GM13977 (cell line): ENCODE data around the gene PHACTR1.

Experiments
- DNase-seq: peaks from one replicate; pipeline ENCODE4 v3.0.0; 2012; ENCODE audit warnings: low spot score
- CTCF ChIP-seq: IDR thresholded peaks from 2 replicates; pipeline ENCODE4 v1.5.1; 2012; ENCODE audit warnings: mild to moderate bottlenecking, control low read depth; ENCODE audit not compliant: insufficient read depth; ENCODE audit errors: extremely low read depth, missing control alignments
- in situ Hi-C: fragments of 300-500 bp; cut with MboI; formaldehyde crosslinking; loops from one replicate; pipeline ENCODE4 v1.12.0; 2022; ENCODE audit warnings: low sequenced_read_pairs, low pct_unique_long_range_greater_than_20kb, mixed read lengths, inconsistent platforms; ENCODE audit not compliant: unreplicated experiment

PHACTR1 gene

DNA sequence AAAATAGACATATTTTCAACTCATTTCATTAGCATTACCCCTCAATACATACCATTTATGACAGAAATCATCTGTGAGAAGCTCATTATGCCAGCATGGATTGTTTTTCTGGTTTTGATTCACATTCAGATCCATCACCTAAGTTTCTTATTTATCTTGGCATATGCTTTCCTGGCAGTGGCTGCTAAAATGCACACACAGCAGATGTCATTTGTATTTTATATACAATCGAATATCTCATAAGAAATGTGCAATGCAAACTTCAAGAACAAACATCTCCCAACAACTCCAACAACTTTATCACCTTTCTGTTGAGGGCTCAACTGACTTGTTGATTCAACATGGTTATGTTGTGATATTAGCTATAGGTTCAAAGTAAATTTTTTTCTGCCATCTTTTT lies 208.3 kb downstream of the PHACTR1 start:
- DNase-seq: no peak
- in situ Hi-C loops: loop anchor here (25.0 kb wide), 2 partner anchors 412 to 612 kb away; partner anchors contain the start of gene TBC1D7
- no peak for TF ChIP-seq CTCF

GRCh38 chr6:12927746-12928145 lies 211.2 kb downstream of the PHACTR1 start:
- DNase-seq: no peak
- no peak for TF ChIP-seq CTCF
- in situ Hi-C loops: no loop called here

DNA sequence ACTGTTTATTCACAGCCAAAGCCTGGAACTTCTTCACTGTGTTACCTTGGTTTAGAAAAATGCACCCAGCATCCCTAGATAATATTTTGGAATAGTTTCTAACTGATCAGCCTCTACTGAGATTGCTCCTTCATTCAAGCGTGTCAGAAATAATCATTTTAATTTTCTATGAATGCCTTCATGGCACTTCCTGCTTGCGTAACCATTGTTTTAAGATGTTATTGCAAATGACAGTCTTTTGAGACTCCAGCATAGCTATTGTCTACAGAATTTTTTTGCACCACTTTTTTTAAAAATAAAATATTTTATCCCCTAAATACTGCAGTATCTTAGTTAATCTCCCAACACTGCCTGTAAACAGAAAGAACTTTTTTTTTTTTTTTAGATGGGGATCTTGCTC lies 213.1 kb downstream of the PHACTR1 start:
- no peak for DNase-seq

GRCh38 chr6:12931639-12932038 lies 215.1 kb downstream of the PHACTR1 start:
- TF ChIP-seq CTCF: no peak
- in situ Hi-C loops: no loop called here

More for the DNA sequence above, 213.1 kb downstream of the PHACTR1 start:
- in situ Hi-C loops: no loop called here
- TF ChIP-seq CTCF: no peak

DNA sequence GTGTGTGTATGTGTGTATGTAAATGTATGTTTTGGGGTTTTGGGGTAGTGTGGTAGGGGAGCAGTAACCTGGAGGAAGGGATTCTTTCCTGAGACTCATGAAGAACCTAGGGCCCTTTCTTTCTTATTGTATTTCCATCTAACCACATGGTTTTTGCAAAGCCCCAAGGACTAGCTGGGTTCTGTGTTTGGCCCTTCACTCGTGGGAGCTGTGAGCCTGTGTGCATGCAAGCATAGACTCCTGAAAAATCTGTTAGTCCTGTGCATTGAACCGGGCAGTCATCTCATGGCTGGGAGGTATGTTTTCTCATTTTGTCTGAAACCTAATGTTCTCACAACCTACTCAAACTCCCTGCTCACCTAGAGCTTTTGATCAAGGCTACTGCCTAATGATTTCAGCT lies 219.1 kb downstream of the PHACTR1 start:
- DNase-seq: no peak
- TF ChIP-seq CTCF: no peak
- in situ Hi-C loops: no loop called here

More at GRCh38 chr6:12931639-12932038, 215.1 kb downstream of the PHACTR1 start:
- DNase-seq: no peak

- in situ Hi-C loops: no loop called here
- DNase-seq: no peak
- TF ChIP-seq CTCF: no peak
Measured at GRCh38 chr6:12937971-12938370, 221.4 kb downstream of the PHACTR1 start.

DNA sequence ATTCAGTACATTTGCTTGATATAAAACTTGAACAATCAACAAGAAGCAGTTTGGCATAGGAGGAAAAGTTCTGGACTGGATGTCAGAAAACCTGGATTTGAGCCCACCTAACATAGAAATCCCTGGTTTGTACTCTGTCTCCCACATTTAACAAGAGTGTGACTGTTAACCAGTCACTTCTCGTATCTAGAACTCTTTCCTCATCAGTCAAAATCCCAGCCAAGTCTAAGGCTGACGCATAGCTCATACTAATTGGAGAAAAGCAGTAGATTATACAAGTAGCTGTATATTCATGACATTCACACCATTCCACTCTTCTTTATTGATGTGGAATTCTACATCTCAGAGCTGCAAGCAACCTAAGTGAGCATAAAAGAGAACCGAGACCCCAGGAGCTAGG lies 222.7 kb downstream of the PHACTR1 start:
- no peak for TF ChIP-seq CTCF

More for the DNA sequence above, 222.7 kb downstream of the PHACTR1 start:
- DNase-seq: no peak
- in situ Hi-C loops: no loop called here
